HCT116 (cell line): ENCODE results near the gene WDR43. TPM values are rescaled to one million over a fixed set of nuclear protein-coding genes. Genes with fewer than 3 reads are reported as not detected.
A peak's percentile ranks its signal among the peaks of the same experiment; 100 is the strongest.

Source experiments
- ATAC-seq: fragments of 200-7000 bp; cut with Tn5 transposase; 2 replicates; pipeline ENCODE4 v1.9.1; 2020; ENCODE audit warnings: mild to moderate bottlenecking, moderate library complexity
- BruUV-seq: library from RNA; stranded (reverse); fragments of 400-500 nt; replicated peaks from 2 replicates; lab custom pipeline; 2021; lab: Mats Ljungman, UMichigan
- CTCF ChIA-PET: fragments of 300-600 bp; sonication (Branson Sonifier 250); formaldehyde crosslinking; loops from one replicate; lab custom pipeline; 2021; ENCODE audit warnings: antibody characterized with exemption; lab: Charles Lee
- POLR2A ChIA-PET: fragments of 300-600, 350-600 bp; sonication (Branson Sonifier 250); formaldehyde crosslinking; loops from one replicate; lab custom pipeline; 2021; ENCODE audit warnings: antibody characterized with exemption; lab: Charles Lee
- RAD21 ChIA-PET, 2 experiments: fragments of 300-600 bp; sonication (Branson Sonifier 250); formaldehyde crosslinking; loops; one replicate each; lab custom pipeline; 2023; ENCODE audit warnings: low total read pairs in 2 of 2; ENCODE audit not compliant: uncharacterized antibody in 2 of 2, unreplicated experiment in 2 of 2, low non-redundant PET in 1 of 2; lab: Charles Lee
- DNase-seq: peaks from one replicate; pipeline ENCODE4 v3.0.0-alpha.2; 2010; ENCODE audit warnings: low read depth, low spot score
- H2AFZ ChIP-seq: fragments of 200-600 bp; shearing (Covaris generic), sonication (generic); 2 replicates; pipeline ENCODE4 v1.6.1; 2017; ENCODE audit warnings: low read depth, mixed run types, mixed read lengths, antibody characterized with exemption, low read length; ENCODE audit not compliant: poor library complexity, severe bottlenecking
- H3K27ac ChIP-seq: 2 replicates; pipeline ENCODE4 v1.5.1; 2012; ENCODE audit warnings: low read depth, low read length
- H3K27me3 ChIP-seq: fragments of 200-600 bp; sonication (generic); 2 replicates; pipeline ENCODE4 v1.6.1; 2016; ENCODE audit warnings: mixed run types, low read length, mixed read lengths; ENCODE audit not compliant: insufficient read depth
- H3K36me3 ChIP-seq, 2 experiments: fragments of 200-500 bp in 1 of 2; fragments of 200-600 bp in 1 of 2; sonication (Bioruptor generic) in 1 of 2; sonication (generic) in 1 of 2; 2 replicates each; pipeline versions ENCODE4 v1.5.1 to v1.6.1; 2014 to 2016; ENCODE audit warnings: low read length in 2 of 2, inconsistent platforms in 1 of 2, mixed read lengths in 1 of 2, mixed run types in 1 of 2; ENCODE audit not compliant: insufficient read depth in 2 of 2, control insufficient read depth in 1 of 2
- H3K4me1 ChIP-seq, 2 experiments: fragments of 200-600 bp in 1 of 2; sonication (generic) in 1 of 2; 2 replicates each; pipeline versions ENCODE4 v1.5.1 to v1.6.1; 2012 to 2017; ENCODE audit warnings: low read length in 2 of 2, inconsistent platforms in 1 of 2, mild to moderate bottlenecking in 1 of 2, mixed read lengths in 1 of 2, mixed run types in 1 of 2, moderate library complexity in 1 of 2; ENCODE audit not compliant: insufficient read depth in 2 of 2, control insufficient read depth in 1 of 2
- H3K4me2 ChIP-seq: fragments of 200-600 bp; sonication (generic); 2 replicates; pipeline ENCODE4 v1.6.1; 2017; ENCODE audit warnings: mixed run types, low read length, mixed read lengths
- H3K4me3 ChIP-seq, 2 experiments: fragments of 200-600 bp in 1 of 2; sonication (generic) in 1 of 2; replicated peaks in 1 of 2; 2 replicates each; pipeline ENCODE4 v1.5.1; 2011 to 2016; ENCODE audit warnings: low read length in 2 of 2, control low read depth in 1 of 2, low read depth in 1 of 2, mild to moderate bottlenecking in 1 of 2, mixed read lengths in 1 of 2, mixed run types in 1 of 2
- H3K79me2 ChIP-seq: fragments of 200-600 bp; sonication (generic); 2 replicates; pipeline ENCODE4 v1.6.1; 2017; ENCODE audit warnings: mild to moderate bottlenecking, mixed run types, low read length, moderate library complexity, mixed read lengths; ENCODE audit not compliant: insufficient read depth
- H3K9ac ChIP-seq: fragments of 200-600 bp; sonication (generic); 2 replicates; pipeline ENCODE4 v1.6.1; 2016; ENCODE audit warnings: low read length, mixed read lengths
- H3K9me2 ChIP-seq: fragments of 200-600 bp; sonication (generic), shearing (Covaris generic); 2 replicates; pipeline ENCODE4 v1.6.1; 2017; ENCODE audit warnings: mixed run types, mild to moderate bottlenecking, moderate library complexity; ENCODE audit not compliant: insufficient read depth
- H3K9me3 ChIP-seq, 2 experiments: fragments of 200-500 bp in 1 of 2; fragments of 200-600 bp in 1 of 2; sonication (Bioruptor generic) in 1 of 2; sonication (generic) in 1 of 2; 2 replicates each; pipeline ENCODE4 v1.6.1; 2014 to 2017; ENCODE audit warnings: low read length in 2 of 2, mixed read lengths in 2 of 2, inconsistent platforms in 1 of 2, low read depth in 1 of 2, mild to moderate bottlenecking in 1 of 2, mixed run types in 1 of 2, moderate library complexity in 1 of 2; ENCODE audit not compliant: control insufficient read depth in 1 of 2, insufficient read depth in 1 of 2
- H4K20me1 ChIP-seq: fragments of 200-600 bp; sonication (generic), shearing (Covaris generic); 2 replicates; pipeline ENCODE4 v1.6.1; 2017; ENCODE audit warnings: mixed run types, mild to moderate bottlenecking, moderate library complexity; ENCODE audit not compliant: insufficient read depth
- CBX3 ChIP-seq: IDR thresholded peaks from 2 replicates; pipeline ENCODE4 v1.6.1; 2012; ENCODE audit warnings: low read depth
- EGR1 ChIP-seq: IDR thresholded peaks from 2 replicates; pipeline ENCODE4 v1.6.1; 2012; ENCODE audit warnings: low read depth
- ELF1 ChIP-seq: IDR thresholded peaks from 2 replicates; pipeline ENCODE4 v1.6.1; 2012; ENCODE audit warnings: low read depth, borderline replicate concordance
- EZH2 ChIP-seq: fragments of 200-600 bp; sonication (generic); IDR thresholded peaks from 2 replicates; pipeline ENCODE4 v1.6.1; 2017; ENCODE audit warnings: antibody characterized with exemption, mixed run types
- EZH2phosphoT487 ChIP-seq: fragments of 200-600 bp; IDR thresholded peaks from 2 replicates; pipeline ENCODE4 v1.6.1; 2018; ENCODE audit warnings: antibody characterized with exemption, borderline replicate concordance
- POLR2A ChIP-seq: IDR thresholded peaks from 2 replicates; pipeline ENCODE4 v1.7.0; 2011; ENCODE audit warnings: borderline replicate concordance; ENCODE audit not compliant: insufficient read depth, insufficient read length; ENCODE audit errors: extremely low read depth
- POLR2AphosphoS5 ChIP-seq: IDR thresholded peaks from 2 replicates; pipeline ENCODE4 v1.6.1; 2011; ENCODE audit warnings: mild to moderate bottlenecking, low read depth, low read length, moderate library complexity
- SIN3A ChIP-seq: IDR thresholded peaks from 2 replicates; pipeline ENCODE4 v1.6.1; 2012; ENCODE audit warnings: low read depth
- SP1 ChIP-seq: IDR thresholded peaks from 2 replicates; pipeline ENCODE4 v1.6.1; 2012; ENCODE audit warnings: low read depth
- SRF ChIP-seq: IDR thresholded peaks from 2 replicates; pipeline ENCODE4 v1.6.1; 2012; ENCODE audit warnings: low read depth
- YY1 ChIP-seq: IDR thresholded peaks from 2 replicates; pipeline ENCODE4 v1.6.1; 2011; ENCODE audit warnings: low read length, low read depth, moderate library complexity, mild to moderate bottlenecking; ENCODE audit not compliant: insufficient replicate concordance; ENCODE audit errors: extremely low read depth
- intact Hi-C: fragments of 100-400 bp; cut with micrococcal nuclease; formaldehyde crosslinking; loops from 2 replicates; pipeline ENCODE4 v1.10.0; 2022
- total RNA-seq: library from RNA; stranded (reverse); gene quantifications from one replicate; pipeline ENCODE4 v1.2.1, GENCODE V29; 2021; ENCODE audit not compliant: unreplicated experiment
- TF ChIP-seq, protein P1 (sequence below): IDR thresholded peaks from 2 replicates; pipeline ENCODE4 v1.6.1; 2011; ENCODE audit warnings: mild to moderate bottlenecking, low read length, moderate library complexity; ENCODE audit not compliant: insufficient replicate concordance; ENCODE audit errors: extremely low read depth
- TF ChIP-seq, protein P2 (sequence below): IDR thresholded peaks from 2 replicates; pipeline ENCODE4 v1.6.1; 2012; ENCODE audit warnings: low read depth

WDR43 gene
- total RNA-seq, 1 experiment from 2014 or later = 119 TPM

DNA sequence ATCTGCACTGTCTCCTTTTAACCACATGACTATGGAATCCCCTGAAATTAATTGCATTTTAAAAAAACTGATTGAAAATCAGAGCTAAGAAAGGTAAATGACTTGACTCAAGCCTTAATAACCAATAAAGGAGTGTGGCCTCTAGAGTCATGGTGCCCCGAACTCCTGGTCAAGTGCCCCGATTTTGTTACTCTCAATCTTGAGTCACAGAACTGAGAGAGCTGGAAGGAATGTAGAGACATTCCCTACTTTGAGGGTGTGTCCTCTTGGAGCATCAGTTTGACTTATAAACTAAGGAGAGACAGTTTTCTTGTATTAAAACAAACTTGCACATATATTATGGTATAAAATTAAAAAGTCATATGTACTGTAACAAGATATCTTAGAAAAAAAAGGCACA is 2.4 kb downstream of the WDR43 start:
- no TSS peak for BruUV-seq
- intact Hi-C loops = loop anchor here (10.0 kb wide), 1 partner anchor 302 kb away; no protein-coding TSS in a partner anchor

DNA sequence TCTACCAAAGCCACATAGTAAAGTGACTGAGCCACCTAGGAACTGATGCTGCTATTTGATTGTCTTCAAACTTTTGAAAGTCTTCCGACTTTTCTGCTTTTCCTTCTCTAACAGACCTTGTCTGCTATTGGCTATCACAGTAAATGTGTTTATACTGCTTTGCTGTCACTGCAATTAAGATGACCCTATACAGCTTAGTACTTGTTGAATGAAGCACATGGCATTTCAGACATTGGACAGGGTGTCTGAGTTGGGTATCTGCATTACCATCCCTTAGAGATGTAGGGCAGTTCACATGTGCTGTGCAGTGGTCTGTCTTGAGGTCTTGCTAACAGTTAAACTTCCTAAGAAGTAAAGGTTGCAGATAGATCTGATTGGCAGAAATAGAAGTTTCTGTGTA is 3.6 kb downstream of the WDR43 start:
- DNase-seq (no peak), ATAC-seq (no peak)
- Histone ChIP-seq H3K9me3 (no peaks in the 10 kb centered on the region), H3K9me2 (no peaks in the 10 kb centered on the region), H2AFZ (no peak overlapping the region), H3K4me2 (no peak overlapping the region), H3K27me3 (no peaks in the 10 kb centered on the region), H3K4me3 (no peak overlapping the region), H3K36me3 (peaks cover 8 to 25% of the 10 kb centered on the region in 2 experiments), H4K20me1 (peaks cover 75% of the 10 kb centered on the region; the same call in 1 of the 2 replicates), H3K4me1 (peaks cover 15 to 28% of the 10 kb centered on the region in 2 experiments), H3K9ac (no peak overlapping the region), H3K27ac (no peak overlapping the region), H3K79me2 (peaks cover 86% of the 10 kb centered on the region)
- RAD21 ChIA-PET = no interaction called here
- POLR2A ChIA-PET = no interaction called here
- intact Hi-C loops = loop anchor here (10.0 kb wide), 1 partner anchor 303 kb away; no protein-coding TSS in a partner anchor
- BruUV-seq = no TSS peak
- CTCF ChIA-PET = no interaction called here
- TF ChIP-seq, protein P1, sequence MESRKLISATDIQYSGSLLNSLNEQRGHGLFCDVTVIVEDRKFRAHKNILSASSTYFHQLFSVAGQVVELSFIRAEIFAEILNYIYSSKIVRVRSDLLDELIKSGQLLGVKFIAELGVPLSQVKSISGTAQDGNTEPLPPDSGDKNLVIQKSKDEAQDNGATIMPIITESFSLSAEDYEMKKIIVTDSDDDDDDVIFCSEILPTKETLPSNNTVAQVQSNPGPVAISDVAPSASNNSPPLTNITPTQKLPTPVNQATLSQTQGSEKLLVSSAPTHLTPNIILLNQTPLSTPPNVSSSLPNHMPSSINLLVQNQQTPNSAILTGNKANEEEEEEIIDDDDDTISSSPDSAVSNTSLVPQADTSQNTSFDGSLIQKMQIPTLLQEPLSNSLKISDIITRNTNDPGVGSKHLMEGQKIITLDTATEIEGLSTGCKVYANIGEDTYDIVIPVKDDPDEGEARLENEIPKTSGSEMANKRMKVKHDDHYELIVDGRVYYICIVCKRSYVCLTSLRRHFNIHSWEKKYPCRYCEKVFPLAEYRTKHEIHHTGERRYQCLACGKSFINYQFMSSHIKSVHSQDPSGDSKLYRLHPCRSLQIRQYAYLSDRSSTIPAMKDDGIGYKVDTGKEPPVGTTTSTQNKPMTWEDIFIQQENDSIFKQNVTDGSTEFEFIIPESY = no peak
- TF ChIP-seq EZH2phosphoT487 (no peak), EGR1 (no peak), CBX3 (no peak), EZH2 (no peak), ELF1 (no peak), POLR2AphosphoS5 (no peak), SIN3A (no peak), SP1 (no peak), YY1 (no peak), POLR2A (no peak)
- TF ChIP-seq, protein P2, sequence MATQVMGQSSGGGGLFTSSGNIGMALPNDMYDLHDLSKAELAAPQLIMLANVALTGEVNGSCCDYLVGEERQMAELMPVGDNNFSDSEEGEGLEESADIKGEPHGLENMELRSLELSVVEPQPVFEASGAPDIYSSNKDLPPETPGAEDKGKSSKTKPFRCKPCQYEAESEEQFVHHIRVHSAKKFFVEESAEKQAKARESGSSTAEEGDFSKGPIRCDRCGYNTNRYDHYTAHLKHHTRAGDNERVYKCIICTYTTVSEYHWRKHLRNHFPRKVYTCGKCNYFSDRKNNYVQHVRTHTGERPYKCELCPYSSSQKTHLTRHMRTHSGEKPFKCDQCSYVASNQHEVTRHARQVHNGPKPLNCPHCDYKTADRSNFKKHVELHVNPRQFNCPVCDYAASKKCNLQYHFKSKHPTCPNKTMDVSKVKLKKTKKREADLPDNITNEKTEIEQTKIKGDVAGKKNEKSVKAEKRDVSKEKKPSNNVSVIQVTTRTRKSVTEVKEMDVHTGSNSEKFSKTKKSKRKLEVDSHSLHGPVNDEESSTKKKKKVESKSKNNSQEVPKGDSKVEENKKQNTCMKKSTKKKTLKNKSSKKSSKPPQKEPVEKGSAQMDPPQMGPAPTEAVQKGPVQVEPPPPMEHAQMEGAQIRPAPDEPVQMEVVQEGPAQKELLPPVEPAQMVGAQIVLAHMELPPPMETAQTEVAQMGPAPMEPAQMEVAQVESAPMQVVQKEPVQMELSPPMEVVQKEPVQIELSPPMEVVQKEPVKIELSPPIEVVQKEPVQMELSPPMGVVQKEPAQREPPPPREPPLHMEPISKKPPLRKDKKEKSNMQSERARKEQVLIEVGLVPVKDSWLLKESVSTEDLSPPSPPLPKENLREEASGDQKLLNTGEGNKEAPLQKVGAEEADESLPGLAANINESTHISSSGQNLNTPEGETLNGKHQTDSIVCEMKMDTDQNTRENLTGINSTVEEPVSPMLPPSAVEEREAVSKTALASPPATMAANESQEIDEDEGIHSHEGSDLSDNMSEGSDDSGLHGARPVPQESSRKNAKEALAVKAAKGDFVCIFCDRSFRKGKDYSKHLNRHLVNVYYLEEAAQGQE = no peak

More for the DNA sequence above, 2.4 kb downstream of the WDR43 start:
- Histone ChIP-seq H3K36me3 (peaks cover 0 to 13% of the 10 kb centered on the region in 2 experiments; a peak in 2 of 4 replicates), H3K9ac (peak overlapping the region; percentile 99; the same call in 1 of the 2 replicates), H3K79me2 (peaks cover 75% of the 10 kb centered on the region), H3K9me3 (no peaks in the 10 kb centered on the region), H3K27ac (no peak overlapping the region), H3K4me2 (peak overlapping the region; percentile 90), H3K27me3 (no peaks in the 10 kb centered on the region; the same call in 1 of the 2 replicates), H3K4me3 (peak overlapping the region in 1 of 2 experiments; percentile 98; a peak in 2 of 4 replicates), H3K4me1 (peaks cover 15 to 29% of the 10 kb centered on the region in 2 experiments), H2AFZ (no peak overlapping the region), H3K9me2 (no peaks in the 10 kb centered on the region), H4K20me1 (peaks cover 64% of the 10 kb centered on the region; the same call in 1 of the 2 replicates)
- POLR2A ChIA-PET = no interaction called here
- CTCF ChIA-PET = no interaction called here
- DNase-seq (no peak), ATAC-seq (no peak)
- TF ChIP-seq SRF = no peak
- RAD21 ChIA-PET = no interaction called here
